Caco-2 (cell line): ENCODE results near the gene ZNF385C. TPM values are rescaled to one million over a fixed set of nuclear protein-coding genes. Genes with fewer than 3 reads are reported as not detected.

ENCODE experiments used
- BruUV-seq: library from RNA; stranded (reverse); fragments of 400-500 nt; replicated peaks from 2 replicates; lab custom pipeline; 2021; lab: Mats Ljungman, UMichigan
- CTCF ChIA-PET: fragments of 300-600 bp; sonication (Branson Sonifier 250); formaldehyde crosslinking; loops from one replicate; lab custom pipeline; 2022; ENCODE audit warnings: antibody characterized with exemption; lab: Charles Lee
- POLR2A ChIA-PET: fragments of 300-600 bp; sonication (Branson Sonifier 250); formaldehyde crosslinking; loops from one replicate; lab custom pipeline; 2022; ENCODE audit warnings: antibody characterized with exemption; lab: Charles Lee
- DNase-seq, 2 experiments: peaks; one replicate each; pipeline versions ENCODE4 v3.0.0 to v3.0.0-alpha.2; 2020 to 2022
- H3K27me3 ChIP-seq: replicated peaks from 2 replicates; pipeline ENCODE4 v1.6.0; 2011; ENCODE audit warnings: low read length; ENCODE audit not compliant: control insufficient read depth, insufficient read depth
- H3K36me3 ChIP-seq: 2 replicates; pipeline ENCODE4 v1.5.1; 2011; ENCODE audit warnings: low read length; ENCODE audit not compliant: control insufficient read depth, insufficient read depth
- H3K4me1 ChIP-seq: fragments of 250-450 bp; sonication (Bioruptor Pico); 2 replicates; pipeline ENCODE4 v1.5.1; 2020; ENCODE audit warnings: mild to moderate bottlenecking
- H3K4me3 ChIP-seq: 2 replicates; pipeline ENCODE4 v1.5.1; 2011; ENCODE audit warnings: low read depth, mild to moderate bottlenecking, control low read depth, low read length
- H3K9me3 ChIP-seq: fragments of 250-450 bp; sonication (Bioruptor Pico); 2 replicates; pipeline ENCODE4 v1.5.1; 2020; ENCODE audit warnings: mild to moderate bottlenecking, moderate library complexity
- H3K27ac Mint-ChIP-seq: one replicate; pipeline ENCODE4 v1.8.0; 2022; ENCODE audit warnings: mixed read lengths; ENCODE audit not compliant: unreplicated experiment
- H3K27me3 Mint-ChIP-seq: one replicate; pipeline ENCODE4 v1.8.0; 2022; ENCODE audit warnings: mixed read lengths; ENCODE audit not compliant: insufficient read depth, unreplicated experiment
- H3K36me3 Mint-ChIP-seq: one replicate; pipeline ENCODE4 v1.8.0; 2022; ENCODE audit warnings: mild to moderate bottlenecking, mixed read lengths; ENCODE audit not compliant: insufficient read depth, unreplicated experiment
- H3K4me1 Mint-ChIP-seq: one replicate; pipeline ENCODE4 v1.8.0; 2022; ENCODE audit warnings: low read depth, mixed read lengths; ENCODE audit not compliant: unreplicated experiment
- H3K4me3 Mint-ChIP-seq: one replicate; pipeline ENCODE4 v1.8.0; 2022; ENCODE audit warnings: mild to moderate bottlenecking, moderate library complexity, mixed read lengths; ENCODE audit not compliant: unreplicated experiment
- H3K9me3 Mint-ChIP-seq: one replicate; pipeline ENCODE4 v1.8.0; 2022; ENCODE audit warnings: mixed read lengths; ENCODE audit not compliant: unreplicated experiment
- intact Hi-C: fragments of 100-400 bp; cut with micrococcal nuclease; formaldehyde crosslinking; loops from one replicate; pipeline ENCODE4 v1.10.0; 2022; ENCODE audit not compliant: unreplicated experiment
- total RNA-seq: library from RNA; stranded (reverse); gene quantifications from 2 replicates; pipeline ENCODE4 v1.2.3, GENCODE V29; 2022
- TF ChIP-seq, protein P1 (sequence below), 2 experiments: fragments of 200-600 bp in 1 of 2; IDR thresholded peaks; 1 replicate in 1 of 2; 2 replicates in 1 of 2; pipeline versions ENCODE4 v1.5.1 to v1.8.0; 2011 to 2022; ENCODE audit warnings: antibody characterized with exemption in 1 of 2, control low read depth in 1 of 2, inconsistent platforms in 1 of 2, low read depth in 1 of 2, low read length in 1 of 2, mild to moderate bottlenecking in 1 of 2, moderate library complexity in 1 of 2; ENCODE audit not compliant: insufficient read depth in 1 of 2, severe bottlenecking in 1 of 2, unreplicated experiment in 1 of 2

Gene ZNF385C
- total RNA-seq, 1 experiment from 2014 or later = 1.5 TPM

DNA sequence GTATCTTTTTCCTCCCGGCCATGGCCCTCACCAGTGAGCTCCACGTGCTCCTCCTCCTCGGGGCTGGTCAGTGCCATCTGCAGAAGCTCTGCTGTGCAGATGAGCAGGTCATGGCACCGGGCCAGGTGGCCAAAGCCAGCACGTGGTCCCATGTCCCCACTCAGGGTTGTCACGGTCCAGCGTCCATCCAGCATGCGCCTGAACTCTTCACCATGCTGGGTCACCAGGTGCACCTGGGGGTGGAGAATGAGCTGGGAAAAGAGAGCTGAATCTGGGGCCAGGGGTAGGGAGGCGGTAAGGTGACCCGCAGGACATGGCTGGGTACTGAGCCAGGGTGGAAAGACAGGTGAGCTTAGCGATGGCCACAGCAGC, 13.0 kb upstream of the ZNF385C start:
- Mint-ChIP-seq H3K27ac (no peak overlapping the region), H3K27me3 (no peaks in the 10 kb centered on the region), H3K9me3 (no peaks in the 10 kb centered on the region), H3K4me1 (no peaks in the 10 kb centered on the region), H3K36me3 (peaks cover 14% of the 10 kb centered on the region), H3K4me3 (no peak overlapping the region)
- Histone ChIP-seq H3K27me3 (no peaks in the 10 kb centered on the region), H3K4me1 (no peaks in the 10 kb centered on the region), H3K9me3 (no peaks in the 10 kb centered on the region), H3K36me3 (no peaks in the 10 kb centered on the region; the same call in 1 of the 2 replicates), H3K4me3 (no peak overlapping the region)
- ChIA-PET POLR2A (no interaction called here), CTCF (interaction anchor here (0.6 kb wide), 1 partner anchor 145 kb away, joined by 3 read pairs; no protein-coding TSS in a partner anchor)
- TF ChIP-seq, protein P1, sequence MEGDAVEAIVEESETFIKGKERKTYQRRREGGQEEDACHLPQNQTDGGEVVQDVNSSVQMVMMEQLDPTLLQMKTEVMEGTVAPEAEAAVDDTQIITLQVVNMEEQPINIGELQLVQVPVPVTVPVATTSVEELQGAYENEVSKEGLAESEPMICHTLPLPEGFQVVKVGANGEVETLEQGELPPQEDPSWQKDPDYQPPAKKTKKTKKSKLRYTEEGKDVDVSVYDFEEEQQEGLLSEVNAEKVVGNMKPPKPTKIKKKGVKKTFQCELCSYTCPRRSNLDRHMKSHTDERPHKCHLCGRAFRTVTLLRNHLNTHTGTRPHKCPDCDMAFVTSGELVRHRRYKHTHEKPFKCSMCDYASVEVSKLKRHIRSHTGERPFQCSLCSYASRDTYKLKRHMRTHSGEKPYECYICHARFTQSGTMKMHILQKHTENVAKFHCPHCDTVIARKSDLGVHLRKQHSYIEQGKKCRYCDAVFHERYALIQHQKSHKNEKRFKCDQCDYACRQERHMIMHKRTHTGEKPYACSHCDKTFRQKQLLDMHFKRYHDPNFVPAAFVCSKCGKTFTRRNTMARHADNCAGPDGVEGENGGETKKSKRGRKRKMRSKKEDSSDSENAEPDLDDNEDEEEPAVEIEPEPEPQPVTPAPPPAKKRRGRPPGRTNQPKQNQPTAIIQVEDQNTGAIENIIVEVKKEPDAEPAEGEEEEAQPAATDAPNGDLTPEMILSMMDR (IDR thresholded peaks at IDR 0.05; ENCODE audit: insufficient read depth in 1 of 2, low read depth in 1 of 2, low read length in 1 of 2, severe bottlenecking in 1 of 2, unreplicated experiment in 1 of 2) = no peak
- intact Hi-C loops = no loop called here
- no TSS peak for BruUV-seq
- no peak for DNase-seq

DNA sequence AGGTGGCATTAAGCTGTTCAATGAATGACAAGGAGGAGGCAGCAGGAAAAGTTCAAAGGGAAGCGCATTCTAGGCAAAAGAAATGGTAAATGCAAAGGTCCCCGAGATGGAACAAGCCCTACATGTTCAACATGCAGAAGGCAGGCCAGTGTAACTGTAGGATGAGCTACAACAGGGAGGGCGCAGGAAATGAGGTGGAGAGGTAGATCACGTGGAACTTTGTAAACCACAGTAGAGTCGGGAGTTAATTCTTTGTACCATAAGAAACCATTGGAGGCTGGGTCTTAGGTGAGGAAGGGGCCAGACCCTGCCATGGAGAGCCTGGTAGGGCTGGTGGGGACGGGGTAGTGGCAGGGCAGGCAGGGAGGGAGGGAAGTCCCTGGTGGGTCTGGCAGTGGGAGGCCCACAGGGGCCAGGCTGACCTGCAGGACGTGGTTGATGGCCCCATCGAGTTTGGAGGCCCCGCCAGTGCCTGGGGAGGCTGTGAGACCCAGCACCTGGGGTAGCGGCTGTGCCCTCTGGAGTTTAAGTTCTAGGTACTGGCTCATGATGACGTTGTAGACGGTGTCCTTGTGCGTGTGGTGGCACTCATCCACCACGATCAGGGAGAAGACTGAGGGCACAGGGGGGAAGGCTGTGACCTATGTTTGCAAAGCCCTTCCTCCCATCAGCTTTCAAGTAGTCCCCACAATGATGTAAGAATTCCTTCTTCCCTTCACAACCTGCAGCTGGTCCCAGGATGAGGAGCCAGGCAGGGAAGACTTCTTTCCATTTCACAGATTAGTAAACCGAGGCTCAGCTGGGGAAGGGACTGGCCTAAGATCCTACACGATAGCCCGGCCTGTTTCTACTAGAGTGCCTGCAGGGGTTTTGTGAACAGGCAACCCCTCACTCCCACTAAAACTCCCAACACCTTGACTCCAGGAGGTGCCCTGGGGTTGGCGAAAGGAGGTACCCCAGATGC, 12.3 kb upstream of the ZNF385C start:
- no peak for DNase-seq
- H3K36me3 ChIP-seq = no peaks in the 10 kb centered on the region; the same call in 1 of the 2 replicates
- TF ChIP-seq, protein P1 (IDR thresholded peaks at IDR 0.05; ENCODE audit: insufficient read depth in 1 of 2, low read depth in 1 of 2, low read length in 1 of 2, severe bottlenecking in 1 of 2, unreplicated experiment in 1 of 2) = no peak
- no peaks in the 10 kb centered on the region for H3K27me3 ChIP-seq
- CTCF ChIA-PET = interaction anchor here (0.8 kb wide), 1 partner anchor 187 kb away, joined by 3 read pairs; no protein-coding TSS in a partner anchor
- Mint-ChIP-seq H3K4me1 (no peaks in the 10 kb centered on the region), H3K4me3 (no peak overlapping the region), H3K27me3 (peaks cover 3% of the 10 kb centered on the region), H3K9me3 (no peaks in the 10 kb centered on the region), H3K36me3 (peaks cover 14% of the 10 kb centered on the region), H3K27ac (no peak overlapping the region)
- POLR2A ChIA-PET = no interaction called here
- H3K9me3 ChIP-seq = no peaks in the 10 kb centered on the region
- intact Hi-C loops = no loop called here
- no peaks in the 10 kb centered on the region for H3K4me1 ChIP-seq
- no TSS peak for BruUV-seq
- no peak overlapping the region for H3K4me3 ChIP-seq

DNA sequence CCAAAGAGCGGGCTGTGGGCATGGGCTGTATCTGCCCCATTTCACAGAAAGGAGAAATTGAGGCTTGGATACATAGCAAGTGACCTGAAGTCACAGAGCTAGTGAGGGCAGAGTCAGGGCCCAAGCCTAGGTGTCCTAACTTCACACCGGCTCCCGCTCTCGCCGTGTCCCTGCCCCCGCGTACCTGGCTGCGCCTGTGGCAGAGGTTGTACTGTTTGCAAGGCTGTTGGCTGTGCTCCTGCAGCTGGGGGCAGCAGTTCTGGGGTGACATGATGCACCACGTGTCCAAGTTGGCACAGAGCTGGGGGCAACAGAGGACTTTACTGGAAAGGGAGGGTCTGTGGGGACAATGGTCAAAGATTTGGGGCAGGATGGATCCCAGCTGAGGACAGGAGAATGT, 10.8 kb upstream of the ZNF385C start:
- Histone ChIP-seq H3K27me3 (no peaks in the 10 kb centered on the region), H3K4me3 (no peak overlapping the region), H3K9me3 (no peaks in the 10 kb centered on the region), H3K36me3 (no peaks in the 10 kb centered on the region; the same call in 1 of the 2 replicates), H3K4me1 (no peaks in the 10 kb centered on the region)
- intact Hi-C loops = no loop called here
- no TSS peak for BruUV-seq
- no peaks in the 10 kb centered on the region for H3K9me3 Mint-ChIP-seq
- peaks cover 7% of the 10 kb centered on the region for H3K36me3 Mint-ChIP-seq
- ChIA-PET POLR2A (no interaction called here), CTCF (no interaction called here)
- no peak overlapping the region for H3K27ac Mint-ChIP-seq
- TF ChIP-seq, protein P1 (IDR thresholded peaks at IDR 0.05; ENCODE audit: insufficient read depth in 1 of 2, low read depth in 1 of 2, low read length in 1 of 2, severe bottlenecking in 1 of 2, unreplicated experiment in 1 of 2) = no peak
- no peaks in the 10 kb centered on the region for H3K4me1 Mint-ChIP-seq
- H3K27me3 Mint-ChIP-seq = peaks cover 3% of the 10 kb centered on the region
- no peak overlapping the region for H3K4me3 Mint-ChIP-seq
- DNase-seq = no peak
